DMS114 treated with DMSO at 0.1 percent for 48 hours (cell line): ENCODE data around the gene SAC3D1.

Source experiments
- DNase-seq: peaks from one replicate; lab custom pipeline; 2025; ENCODE audit not compliant: unreplicated experiment; lab: John Stamatoyannopoulos, UW

Gene SAC3D1

GRCh38 chr11:65059959-65060824, 19.2 kb downstream of the SAC3D1 start:
- DNase-seq = no peak

DNA sequence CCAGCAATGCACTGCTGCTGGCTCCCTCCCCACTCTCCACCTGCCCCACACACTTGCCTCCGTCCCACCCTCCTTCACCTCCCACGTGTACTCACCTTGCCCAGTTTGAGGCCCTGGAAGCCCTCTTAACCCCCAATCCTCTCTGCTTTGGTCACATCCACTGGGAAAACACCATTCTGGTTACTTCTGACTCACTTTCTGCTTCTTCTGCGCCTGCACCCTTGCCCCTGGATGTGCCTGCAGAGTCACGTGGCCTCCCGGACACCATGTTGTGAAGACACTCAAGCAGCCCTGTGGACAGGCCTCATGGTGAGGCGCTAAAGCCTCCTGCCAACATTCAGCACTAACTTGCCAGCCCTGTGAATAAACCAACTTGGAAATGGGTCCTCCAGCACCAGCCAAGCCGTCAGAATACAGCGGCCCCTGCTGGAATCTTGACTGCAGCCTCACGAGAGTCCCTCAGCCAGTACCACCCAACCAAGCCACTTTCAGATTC, 20.0 kb downstream of the SAC3D1 start:
- DNase-seq = no peak

GRCh38 chr11:65063532-65063931, 22.5 kb downstream of the SAC3D1 start:
- no peak for DNase-seq

GRCh38 chr11:65064847-65065240, 23.8 kb downstream of the SAC3D1 start:
- DNase-seq = no peak

- DNase-seq = no peak
Measured at GRCh38 chr11:65065851-65066250, 24.8 kb downstream of the SAC3D1 start.

DNA sequence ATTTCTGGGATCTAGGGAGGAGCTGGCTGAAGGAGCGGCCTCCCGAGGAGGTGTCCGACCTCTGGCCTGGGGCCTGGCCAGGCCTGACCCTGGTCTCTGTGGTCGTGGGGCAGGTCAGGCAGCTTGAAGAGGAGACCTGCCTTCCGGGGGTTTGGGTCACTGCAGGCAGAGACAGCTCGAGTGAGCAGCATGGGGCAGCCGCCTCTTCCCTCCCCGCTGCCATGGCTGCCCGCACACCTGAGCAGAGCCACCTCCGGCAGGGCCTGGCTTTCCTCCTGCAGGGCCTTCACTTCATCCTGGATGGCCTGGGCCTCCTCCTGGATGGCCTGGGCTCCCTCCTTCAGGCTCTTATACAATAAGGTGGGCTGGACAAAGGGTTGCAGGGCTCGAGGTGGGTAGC, 25.3 kb downstream of the SAC3D1 start:
- DNase-seq = no peak

- DNase-seq = no peak
Measured at GRCh38 chr11:65066805-65067291, 25.8 kb downstream of the SAC3D1 start.

DNA sequence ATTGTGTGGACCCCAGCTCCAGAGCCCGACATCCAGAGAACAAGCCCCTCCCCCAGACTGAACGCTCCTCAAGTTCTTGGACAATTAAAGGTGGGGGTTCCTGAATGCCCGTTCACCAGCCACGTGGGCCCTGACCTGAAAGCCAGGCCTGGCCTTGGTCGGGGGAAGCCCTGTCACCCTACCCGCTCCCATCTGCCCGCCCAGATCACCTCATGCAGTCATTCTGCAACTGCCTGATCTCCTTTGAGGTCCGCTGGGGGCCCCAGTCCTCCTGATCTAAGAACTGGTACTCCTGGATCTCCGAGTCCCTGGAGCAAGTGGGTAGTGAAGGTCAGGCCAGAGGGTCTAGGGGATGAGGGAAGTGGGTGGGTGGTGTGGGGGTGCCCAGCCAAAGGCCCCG, 26.4 kb downstream of the SAC3D1 start:
- DNase-seq = no peak

- no peak for DNase-seq
Measured at GRCh38 chr11:65069217-65069616, 28.2 kb downstream of the SAC3D1 start.

DNA sequence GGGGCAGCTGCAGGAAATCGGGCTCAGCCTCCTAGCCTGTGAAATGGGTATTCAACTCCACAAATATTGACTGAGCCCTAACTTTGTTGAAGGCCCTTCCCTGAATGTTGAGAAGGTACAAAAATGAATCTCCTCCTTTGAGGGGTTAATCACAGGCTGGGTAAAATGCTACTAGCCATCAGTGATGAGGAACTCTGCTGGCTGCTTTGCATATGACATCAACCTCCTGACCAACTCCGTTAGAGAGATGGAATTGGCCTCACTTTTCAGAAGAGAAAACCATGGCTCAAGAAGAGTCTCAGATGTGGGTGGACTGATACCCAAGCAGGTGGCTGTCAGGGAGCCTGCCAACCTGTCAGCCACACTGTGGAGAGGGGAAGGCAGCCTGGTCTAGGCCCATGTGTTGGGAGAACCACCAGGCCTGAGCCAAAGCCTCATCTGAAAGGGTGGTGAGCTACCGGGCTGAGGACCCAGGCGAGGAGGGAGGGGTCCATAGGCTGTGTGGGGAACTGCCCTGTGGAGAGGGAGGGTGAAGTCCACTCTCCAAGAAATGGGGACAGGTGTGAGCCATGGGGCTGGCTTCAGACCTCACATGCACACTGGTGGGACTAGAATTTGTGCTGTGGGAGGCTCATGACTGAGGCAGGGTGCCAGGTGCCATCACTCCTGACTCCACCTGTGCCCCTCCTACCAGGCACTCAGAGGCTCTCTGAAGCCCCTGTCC, 31.1 kb downstream of the SAC3D1 start:
- no peak for DNase-seq

DNA sequence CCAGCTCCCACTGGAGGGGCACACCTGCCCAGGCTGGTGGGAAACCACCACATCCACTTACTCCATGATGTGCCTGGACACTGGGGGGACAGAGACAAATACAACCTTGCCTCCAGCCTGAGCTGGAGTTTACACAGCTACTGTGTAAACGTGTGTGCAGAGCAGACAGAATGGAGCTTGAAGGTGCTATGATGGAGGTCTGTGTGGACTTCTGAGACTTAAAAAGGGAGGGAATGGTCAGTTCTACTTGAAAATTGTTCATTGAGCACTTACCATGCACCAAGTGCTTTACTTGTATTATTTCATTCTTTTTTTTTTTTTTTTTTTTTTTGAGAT, 31.6 kb downstream of the SAC3D1 start:
- DNase-seq = no peak

GRCh38 chr11:65077451-65077850, 36.4 kb downstream of the SAC3D1 start:
- peak; percentile 17 for DNase-seq

DNA sequence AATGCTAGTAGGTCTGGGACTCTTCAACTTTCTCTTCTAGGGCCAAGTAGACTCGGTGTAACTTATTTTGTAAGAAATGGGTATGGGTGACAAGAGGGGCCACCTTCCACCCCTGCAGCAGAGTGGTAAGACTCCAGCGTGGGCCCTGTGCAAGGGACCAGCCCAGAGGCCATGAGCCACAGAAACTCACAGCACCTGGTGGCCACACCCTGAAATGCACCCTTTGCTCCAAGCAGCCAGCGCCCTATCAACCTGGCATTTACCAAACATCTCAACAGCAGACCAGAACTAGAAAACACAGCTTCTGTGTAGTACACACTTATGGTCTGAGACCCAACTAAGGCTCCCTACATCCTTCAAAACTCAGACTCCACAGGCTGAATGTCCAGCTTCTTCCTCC, 37.1 kb downstream of the SAC3D1 start:
- peak; percentile 28 for DNase-seq

- DNase-seq = no peak
Measured at GRCh38 chr11:65078786-65079342, 37.9 kb downstream of the SAC3D1 start.

- DNase-seq = no peak
Measured at GRCh38 chr11:65083134-65083833, 42.3 kb downstream of the SAC3D1 start.

- peak; percentile 92 for DNase-seq
Measured at GRCh38 chr11:65083834-65084597, 43.0 kb downstream of the SAC3D1 start, which contains the start of the genes CDCA5 and ZFPL1. Gene CDCA5 (minus strand): TSS chr11:65084040. CDS start chr11:65083978, 62 bp downstream. Gene ZFPL1 (plus strand): TSS chr11:65084222. CDS start chr11:65084699, 477 bp downstream.

DNA sequence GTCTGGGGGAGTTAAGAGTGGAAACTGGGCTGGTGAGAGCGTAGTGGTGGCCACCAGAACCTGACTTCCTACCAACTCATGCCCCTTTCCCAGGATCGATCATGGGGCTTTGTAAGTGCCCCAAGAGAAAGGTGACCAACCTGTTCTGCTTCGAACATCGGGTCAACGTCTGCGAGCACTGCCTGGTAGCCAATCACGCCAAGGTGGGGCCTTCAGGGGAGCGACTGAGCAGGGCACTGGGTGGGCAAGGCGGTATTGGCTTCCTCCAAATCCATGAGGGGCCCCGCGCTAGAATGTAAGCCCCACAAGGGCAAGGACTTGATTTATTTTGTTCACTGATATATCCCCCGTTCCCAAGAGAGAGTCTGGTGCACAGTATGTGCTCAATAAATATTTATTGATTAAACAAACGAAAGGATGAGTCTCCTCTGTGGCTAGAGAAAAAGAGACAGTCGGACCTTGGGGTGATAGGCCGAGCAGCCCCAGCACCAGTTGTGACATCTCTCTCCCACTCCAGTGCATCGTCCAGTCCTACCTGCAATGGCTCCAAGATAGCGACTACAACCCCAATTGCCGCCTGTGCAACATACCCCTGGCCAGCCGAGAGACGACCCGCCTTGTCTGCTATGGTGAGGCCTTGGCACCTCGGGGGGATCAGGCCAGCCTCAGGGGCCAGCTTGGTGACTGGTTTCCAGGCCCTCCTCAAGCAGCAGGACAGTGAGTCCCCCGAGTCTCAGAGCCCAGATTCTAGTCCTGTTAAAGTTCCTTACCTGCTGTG, 43.8 kb downstream of the SAC3D1 start:
- no peak for DNase-seq

DNA sequence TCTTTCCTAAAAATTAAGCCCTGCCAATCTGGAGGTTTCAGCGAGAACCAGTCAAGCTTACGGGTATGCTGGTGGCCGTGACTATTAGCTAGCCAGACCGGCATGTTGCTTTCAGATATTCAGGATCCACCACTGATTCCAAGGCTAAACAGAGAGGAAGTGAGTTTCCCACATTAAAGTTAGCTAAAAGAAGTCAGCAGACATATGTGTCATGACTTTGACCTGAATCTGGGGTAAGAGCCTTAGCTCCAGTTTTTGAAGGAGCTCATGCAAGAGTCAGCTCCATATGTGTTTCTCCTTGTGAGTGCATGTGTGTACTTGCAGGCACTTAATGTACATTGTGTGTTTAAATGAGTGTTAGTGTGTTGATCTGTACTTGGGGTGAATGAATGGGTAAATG, 44.4 kb downstream of the SAC3D1 start:
- DNase-seq = no peak

GRCh38 chr11:65086809-65087208, 45.8 kb downstream of the SAC3D1 start:
- no peak for DNase-seq
